Measurements from ENCODE around the gene DLEC1.
"Not testable (repeated sequence)": the region's sequence is repeated elsewhere in the genome, so short reads cannot be mapped to it uniquely, and the experiment has no call there.

The DLEC1 gene

GRCh38 chr3:38151667-38152265 lies 112.8 kb downstream of the DLEC1 start:
- Histone ChIP-seq H3K27ac (ENCODE audit: low read length) (no peak overlapping the region), H3K4me1 (ENCODE audit: control insufficient read depth in 1 of 2, insufficient read depth in 2 of 2, low read length in 2 of 2) (no peaks in the 10 kb centered on the region), H3K27me3 (ENCODE audit: low read depth, low read length) (no peaks in the 10 kb centered on the region), H3K4me3 (ENCODE audit: low read depth in 1 of 2, low read length in 2 of 2) (no peak overlapping the region), H3K9me3 (ENCODE audit: control insufficient read depth in 1 of 2, low read length in 2 of 2) (no peaks in the 10 kb centered on the region), H3K36me3 (ENCODE audit: control insufficient read depth in 1 of 2, insufficient read depth in 2 of 2, low read length in 2 of 2) (no peaks in the 10 kb centered on the region)

GRCh38 chr3:38152609-38153008 lies 113.6 kb downstream of the DLEC1 start:
- H3K27me3 ChIP-seq (ENCODE audit: low read depth, low read length) = no peaks in the 10 kb centered on the region
- no peak overlapping the region for H3K4me3 ChIP-seq (ENCODE audit: low read depth in 1 of 2, low read length in 2 of 2)
- no peaks in the 10 kb centered on the region for H3K9me3 ChIP-seq (ENCODE audit: control insufficient read depth in 1 of 2, low read length in 2 of 2)
- H3K27ac ChIP-seq (ENCODE audit: low read length) = no peak overlapping the region
- no peaks in the 10 kb centered on the region for H3K4me1 ChIP-seq (ENCODE audit: control insufficient read depth in 1 of 2, insufficient read depth in 2 of 2, low read length in 2 of 2)
- no peaks in the 10 kb centered on the region for H3K36me3 ChIP-seq (ENCODE audit: control insufficient read depth in 1 of 2, insufficient read depth in 2 of 2, low read length in 2 of 2)

GRCh38 chr3:38153221-38153620 lies 114.2 kb downstream of the DLEC1 start:
- Histone ChIP-seq H3K36me3 (ENCODE audit: control insufficient read depth in 1 of 2, insufficient read depth in 2 of 2, low read length in 2 of 2) (no peaks in the 10 kb centered on the region), H3K27ac (ENCODE audit: low read length) (no peak overlapping the region), H3K9me3 (ENCODE audit: control insufficient read depth in 1 of 2, low read length in 2 of 2) (no peaks in the 10 kb centered on the region), H3K4me1 (ENCODE audit: control insufficient read depth in 1 of 2, insufficient read depth in 2 of 2, low read length in 2 of 2) (no peaks in the 10 kb centered on the region), H3K27me3 (ENCODE audit: low read depth, low read length) (no peaks in the 10 kb centered on the region), H3K4me3 (ENCODE audit: low read depth in 1 of 2, low read length in 2 of 2) (no peak overlapping the region)

GRCh38 chr3:38154033-38154494 lies 115.1 kb downstream of the DLEC1 start:
- Histone ChIP-seq H3K4me1 (ENCODE audit: control insufficient read depth in 1 of 2, insufficient read depth in 2 of 2, low read length in 2 of 2) (no peaks in the 10 kb centered on the region), H3K4me3 (ENCODE audit: low read depth in 1 of 2, low read length in 2 of 2) (no peak overlapping the region), H3K36me3 (ENCODE audit: control insufficient read depth in 1 of 2, insufficient read depth in 2 of 2, low read length in 2 of 2) (no peaks in the 10 kb centered on the region), H3K27ac (ENCODE audit: low read length) (no peak overlapping the region), H3K27me3 (ENCODE audit: low read depth, low read length) (no peaks in the 10 kb centered on the region), H3K9me3 (ENCODE audit: control insufficient read depth in 1 of 2, low read length in 2 of 2) (no peaks in the 10 kb centered on the region)

- no peaks in the 10 kb centered on the region for H3K4me1 ChIP-seq (ENCODE audit: control insufficient read depth in 1 of 2, insufficient read depth in 2 of 2, low read length in 2 of 2)
Measured at GRCh38 chr3:38154625-38155255, 115.7 kb downstream of the DLEC1 start.

GRCh38 chr3:38155825-38156224 lies 116.8 kb downstream of the DLEC1 start:
- no peaks in the 10 kb centered on the region for H3K36me3 ChIP-seq (ENCODE audit: control insufficient read depth in 1 of 2, insufficient read depth in 2 of 2, low read length in 2 of 2)
- H3K4me3 ChIP-seq (ENCODE audit: low read depth in 1 of 2, low read length in 2 of 2) = no peak overlapping the region
- H3K27me3 ChIP-seq (ENCODE audit: low read depth, low read length) = no peaks in the 10 kb centered on the region
- no peak overlapping the region for H3K27ac ChIP-seq (ENCODE audit: low read length)
- no peaks in the 10 kb centered on the region for H3K9me3 ChIP-seq (ENCODE audit: control insufficient read depth in 1 of 2, low read length in 2 of 2)
- H3K4me1 ChIP-seq (ENCODE audit: control insufficient read depth in 1 of 2, insufficient read depth in 2 of 2, low read length in 2 of 2) = no peaks in the 10 kb centered on the region

More at GRCh38 chr3:38154625-38155255, 115.7 kb downstream of the DLEC1 start:
- Histone ChIP-seq H3K36me3 (ENCODE audit: control insufficient read depth in 1 of 2, insufficient read depth in 2 of 2, low read length in 2 of 2) (no peaks in the 10 kb centered on the region), H3K27me3 (ENCODE audit: low read depth, low read length) (no peaks in the 10 kb centered on the region), H3K9me3 (ENCODE audit: control insufficient read depth in 1 of 2, low read length in 2 of 2) (no peaks in the 10 kb centered on the region), H3K4me3 (ENCODE audit: low read depth in 1 of 2, low read length in 2 of 2) (no peak overlapping the region), H3K27ac (ENCODE audit: low read length) (no peak overlapping the region)

DNA sequence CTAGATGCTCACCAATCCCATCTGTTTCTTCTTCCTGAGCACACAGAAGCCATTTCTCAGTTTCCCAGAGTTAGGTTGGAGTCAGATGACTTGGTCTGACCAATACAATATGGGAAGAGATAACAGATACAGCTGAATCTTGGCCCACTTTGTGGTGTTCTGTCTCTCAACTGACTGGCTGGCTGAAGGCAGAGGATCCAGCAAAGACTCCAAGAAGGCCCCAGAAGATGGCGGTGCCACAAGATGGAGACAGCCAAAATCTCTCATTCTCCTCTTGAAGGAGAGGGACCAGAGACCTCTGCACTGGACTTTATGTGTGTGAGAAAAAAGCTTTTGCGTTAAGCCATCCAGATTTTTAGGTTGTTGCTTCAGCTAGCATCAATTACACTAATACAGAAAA lies 118.1 kb downstream of the DLEC1 start:
- H3K9me3 ChIP-seq (ENCODE audit: control insufficient read depth in 1 of 2, low read length in 2 of 2) = no peaks in the 10 kb centered on the region
- H3K4me1 ChIP-seq (ENCODE audit: control insufficient read depth in 1 of 2, insufficient read depth in 2 of 2, low read length in 2 of 2) = no peaks in the 10 kb centered on the region
- no peak overlapping the region for H3K27ac ChIP-seq (ENCODE audit: low read length)
- H3K27me3 ChIP-seq (ENCODE audit: low read depth, low read length) = no peaks in the 10 kb centered on the region
- no peaks in the 10 kb centered on the region for H3K36me3 ChIP-seq (ENCODE audit: control insufficient read depth in 1 of 2, insufficient read depth in 2 of 2, low read length in 2 of 2)
- H3K4me3 ChIP-seq (ENCODE audit: low read depth in 1 of 2, low read length in 2 of 2) = no peak overlapping the region

DNA sequence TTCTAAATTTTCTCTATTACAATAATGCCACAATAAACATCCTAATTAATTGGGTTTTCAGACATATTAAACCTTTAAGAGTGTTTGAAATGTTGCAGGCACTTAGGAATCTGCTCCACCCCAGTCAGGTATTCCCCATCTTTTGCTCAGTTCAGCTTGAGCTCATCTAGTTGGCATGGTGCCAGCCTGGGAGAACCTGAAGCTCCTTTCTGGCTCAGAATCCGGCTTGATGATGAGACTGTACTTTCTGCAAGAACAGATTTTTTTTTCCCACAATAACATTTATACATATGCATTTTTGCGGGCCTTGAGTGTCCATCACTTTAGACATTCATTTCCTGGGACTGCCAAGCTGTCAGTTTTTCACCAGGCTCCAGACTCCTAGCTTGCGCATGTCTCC lies 118.6 kb downstream of the DLEC1 start:
- Histone ChIP-seq H3K4me3 (ENCODE audit: low read depth in 1 of 2, low read length in 2 of 2) (no peak overlapping the region), H3K36me3 (ENCODE audit: control insufficient read depth in 1 of 2, insufficient read depth in 2 of 2, low read length in 2 of 2) (no peaks in the 10 kb centered on the region), H3K9me3 (ENCODE audit: control insufficient read depth in 1 of 2, low read length in 2 of 2) (no peaks in the 10 kb centered on the region), H3K4me1 (ENCODE audit: control insufficient read depth in 1 of 2, insufficient read depth in 2 of 2, low read length in 2 of 2) (no peaks in the 10 kb centered on the region), H3K27me3 (ENCODE audit: low read depth, low read length) (no peaks in the 10 kb centered on the region), H3K27ac (ENCODE audit: low read length) (no peak overlapping the region)

DNA sequence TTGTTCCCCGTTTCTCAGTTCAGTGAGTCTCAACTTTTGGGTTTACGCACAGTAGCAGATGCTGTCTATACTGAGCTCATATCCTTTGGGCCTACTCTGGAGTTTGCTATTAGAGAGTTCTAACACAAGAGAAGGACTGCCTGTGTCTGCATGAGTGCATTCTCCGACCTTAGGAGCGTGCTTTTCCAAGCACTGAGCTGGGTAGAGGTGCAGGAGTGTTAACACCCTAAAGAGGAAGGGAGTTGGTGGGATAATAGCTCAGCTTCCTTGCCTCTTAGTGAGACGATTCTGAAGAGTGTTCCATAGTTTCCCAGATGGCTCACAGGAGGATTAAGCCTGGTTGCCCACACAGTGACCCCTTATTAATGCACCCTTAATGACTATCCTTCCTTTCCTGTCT lies 119.5 kb downstream of the DLEC1 start:
- Histone ChIP-seq H3K36me3 (ENCODE audit: control insufficient read depth in 1 of 2, insufficient read depth in 2 of 2, low read length in 2 of 2) (no peaks in the 10 kb centered on the region), H3K27me3 (ENCODE audit: low read depth, low read length) (no peaks in the 10 kb centered on the region), H3K27ac (ENCODE audit: low read length) (no peak overlapping the region), H3K4me3 (ENCODE audit: low read depth in 1 of 2, low read length in 2 of 2) (no peak overlapping the region), H3K9me3 (ENCODE audit: control insufficient read depth in 1 of 2, low read length in 2 of 2) (no peaks in the 10 kb centered on the region), H3K4me1 (ENCODE audit: control insufficient read depth in 1 of 2, insufficient read depth in 2 of 2, low read length in 2 of 2) (no peaks in the 10 kb centered on the region)

DNA sequence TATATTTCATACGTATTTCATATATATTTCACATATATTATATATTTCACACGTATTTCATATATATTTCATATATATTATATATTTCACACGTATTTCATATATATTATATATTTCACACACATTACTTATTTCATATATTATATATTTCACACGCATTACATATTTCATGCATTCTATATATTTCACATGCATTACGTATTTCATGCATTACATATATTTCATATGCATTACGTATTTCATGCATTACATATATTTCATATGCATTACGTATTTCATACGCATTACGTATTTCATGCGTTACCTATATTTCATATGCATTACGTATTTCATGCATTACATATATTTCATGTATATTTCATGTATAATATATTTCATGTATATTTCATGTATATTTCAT lies 121.7 kb downstream of the DLEC1 start:
- not testable (repeated sequence) for H3K36me3 ChIP-seq (ENCODE audit: control insufficient read depth in 1 of 2, insufficient read depth in 2 of 2, low read length in 2 of 2); H3K4me1 ChIP-seq (ENCODE audit: control insufficient read depth in 1 of 2, insufficient read depth in 2 of 2, low read length in 2 of 2); H3K4me3 ChIP-seq (ENCODE audit: low read depth in 1 of 2, low read length in 2 of 2); H3K27ac ChIP-seq (ENCODE audit: low read length); H3K9me3 ChIP-seq (ENCODE audit: control insufficient read depth in 1 of 2, low read length in 2 of 2); H3K27me3 ChIP-seq (ENCODE audit: low read depth, low read length)

GRCh38 chr3:38163117-38163840 lies 124.3 kb downstream of the DLEC1 start:
- Histone ChIP-seq H3K9me3 (ENCODE audit: control insufficient read depth in 1 of 2, low read length in 2 of 2) (no peaks in the 10 kb centered on the region), H3K36me3 (ENCODE audit: control insufficient read depth in 1 of 2, insufficient read depth in 2 of 2, low read length in 2 of 2) (peaks cover 0 to 5% of the 10 kb centered on the region in 2 donors), H3K4me1 (ENCODE audit: control insufficient read depth in 1 of 2, insufficient read depth in 2 of 2, low read length in 2 of 2) (peaks cover 0 to 10% of the 10 kb centered on the region in 2 donors), H3K27ac (ENCODE audit: low read length) (no peak overlapping the region), H3K4me3 (ENCODE audit: low read depth in 1 of 2, low read length in 2 of 2) (no peak overlapping the region), H3K27me3 (ENCODE audit: low read depth, low read length) (no peaks in the 10 kb centered on the region)

All from muscle layer of duodenum (tissue), 2 donors.